GM21360 (cell line): ENCODE results near the gene DCC.

Experiments
- ATAC-seq: cut with Tn5 transposase; IDR thresholded peaks from one replicate; pipeline ENCODE4 v1.9.1; 2021; ENCODE audit warnings: mild to moderate bottlenecking, moderate library complexity; ENCODE audit not compliant: unreplicated experiment

DCC gene

GRCh38 chr18:52339891-52340371 is at the start of gene DCC:
TSS of gene DCC (plus strand) at chr18:52340197. CDS start at chr18:52340788, 591 bp downstream.
- no peak for ATAC-seq

GRCh38 chr18:52310651-52311050 is 29.3 kb upstream of the DCC start:
- no peak for ATAC-seq

GRCh38 chr18:52311331-52311730 is 28.7 kb upstream of the DCC start:
- no peak for ATAC-seq

- no peak for ATAC-seq
Measured at GRCh38 chr18:52312346-52312745, 27.7 kb upstream of the DCC start.

GRCh38 chr18:52313213-52313612 is 26.8 kb upstream of the DCC start:
- ATAC-seq: no peak

GRCh38 chr18:52319424-52319983 is 20.5 kb upstream of the DCC start:
- no peak for ATAC-seq

- ATAC-seq: no peak
Measured at GRCh38 chr18:52322307-52322706, 17.7 kb upstream of the DCC start.

GRCh38 chr18:52323802-52324201 is 16.2 kb upstream of the DCC start:
- no peak for ATAC-seq

GRCh38 chr18:52325997-52326396 is 14.0 kb upstream of the DCC start:
- ATAC-seq: no peak

GRCh38 chr18:52333860-52334259 is 6.1 kb upstream of the DCC start:
- ATAC-seq: no peak

GRCh38 chr18:52334307-52334706 is 5.7 kb upstream of the DCC start:
- no peak for ATAC-seq

GRCh38 chr18:52334896-52335295 is 5.1 kb upstream of the DCC start:
- ATAC-seq: no peak

GRCh38 chr18:52337276-52337675 is 2.7 kb upstream of the DCC start:
- no peak for ATAC-seq

GRCh38 chr18:52340406-52341102 is 557 bp downstream of the DCC start:
- no peak for ATAC-seq

- ATAC-seq: no peak
Measured at GRCh38 chr18:52341103-52341432, 1.1 kb downstream of the DCC start.

- no peak for ATAC-seq
Measured at GRCh38 chr18:52341608-52342381, 1.8 kb downstream of the DCC start.

GRCh38 chr18:52342456-52342855 is 2.5 kb downstream of the DCC start:
- no peak for ATAC-seq

- ATAC-seq: no peak
Measured at GRCh38 chr18:52343138-52343537, 3.1 kb downstream of the DCC start.

- no peak for ATAC-seq
Measured at GRCh38 chr18:52343731-52344340, 3.8 kb downstream of the DCC start.

- ATAC-seq: no peak
Measured at GRCh38 chr18:52344881-52345280, 4.9 kb downstream of the DCC start.

- ATAC-seq: no peak
Measured at GRCh38 chr18:52345428-52345827, 5.4 kb downstream of the DCC start.

- ATAC-seq: peak; percentile 57
Measured at GRCh38 chr18:52348209-52348608, 8.2 kb downstream of the DCC start.
